MM.1S (cell line): Measurements from ENCODE around the gene EHBP1.

ENCODE experiments used
- EZH2 ChIP-seq: fragments of 300-600 bp; sonication (generic); optimal IDR thresholded peaks from 2 replicates; pipeline ENCODE3; 2017; ENCODE audit warnings: low read depth, mild to moderate bottlenecking, antibody characterized with exemption, low read length, mixed read lengths
- EZH2phosphoT487 ChIP-seq: fragments of 300-600 bp; sonication (generic); IDR thresholded peaks from 2 replicates; pipeline ENCODE4 v1.6.1; 2018; ENCODE audit warnings: antibody characterized with exemption, low read length
- TF ChIP-seq, protein P1 (sequence below): fragments of 300-600 bp; sonication (generic); IDR thresholded peaks from 2 replicates; pipeline ENCODE4 v1.5.1; 2016; ENCODE audit warnings: antibody characterized with exemption, low read length, mixed read lengths

DNA sequence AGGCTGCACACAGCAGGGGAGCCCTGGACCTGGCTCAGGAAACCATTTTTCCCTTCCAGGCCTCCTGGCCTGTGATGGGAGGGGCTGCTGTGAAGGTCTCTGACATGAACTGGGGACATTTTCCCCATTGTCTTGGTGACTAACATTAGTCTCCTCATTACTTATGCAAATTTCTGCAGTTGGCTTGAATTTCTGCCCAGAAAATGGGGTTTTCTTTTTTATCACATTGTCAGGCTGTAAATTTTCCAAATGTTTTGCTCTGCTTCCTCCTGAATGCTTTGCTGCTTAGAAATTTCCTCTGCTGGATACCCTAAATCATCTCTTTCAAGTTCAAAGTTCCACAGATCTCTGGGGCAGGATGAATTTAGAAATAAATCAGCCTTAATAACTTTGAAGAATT is 78.2 kb downstream of the EHBP1 start:
- TF ChIP-seq, protein P1, sequence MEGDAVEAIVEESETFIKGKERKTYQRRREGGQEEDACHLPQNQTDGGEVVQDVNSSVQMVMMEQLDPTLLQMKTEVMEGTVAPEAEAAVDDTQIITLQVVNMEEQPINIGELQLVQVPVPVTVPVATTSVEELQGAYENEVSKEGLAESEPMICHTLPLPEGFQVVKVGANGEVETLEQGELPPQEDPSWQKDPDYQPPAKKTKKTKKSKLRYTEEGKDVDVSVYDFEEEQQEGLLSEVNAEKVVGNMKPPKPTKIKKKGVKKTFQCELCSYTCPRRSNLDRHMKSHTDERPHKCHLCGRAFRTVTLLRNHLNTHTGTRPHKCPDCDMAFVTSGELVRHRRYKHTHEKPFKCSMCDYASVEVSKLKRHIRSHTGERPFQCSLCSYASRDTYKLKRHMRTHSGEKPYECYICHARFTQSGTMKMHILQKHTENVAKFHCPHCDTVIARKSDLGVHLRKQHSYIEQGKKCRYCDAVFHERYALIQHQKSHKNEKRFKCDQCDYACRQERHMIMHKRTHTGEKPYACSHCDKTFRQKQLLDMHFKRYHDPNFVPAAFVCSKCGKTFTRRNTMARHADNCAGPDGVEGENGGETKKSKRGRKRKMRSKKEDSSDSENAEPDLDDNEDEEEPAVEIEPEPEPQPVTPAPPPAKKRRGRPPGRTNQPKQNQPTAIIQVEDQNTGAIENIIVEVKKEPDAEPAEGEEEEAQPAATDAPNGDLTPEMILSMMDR = no peak
- TF ChIP-seq EZH2 (no peak), EZH2phosphoT487 (no peak)
